GM23338 (cell line): ENCODE data around the gene ARRDC4. TPM values are rescaled to one million over a fixed set of nuclear protein-coding genes. Genes with fewer than 3 reads are reported as not detected.

Source experiments
- ATAC-seq: fragments of 200-7000 bp; cut with Tn5 transposase; 3 replicates; pipeline ENCODE4 v1.9.1; 2020
- DNase-seq: peaks from one replicate; pipeline ENCODE4 v3.0.0-alpha.2; 2015; ENCODE audit warnings: low spot score
- H2AFZ ChIP-seq: fragments of 200-600 bp; sonication (generic); 2 replicates; pipeline ENCODE4 v1.8.0; 2016; ENCODE audit warnings: antibody characterized with exemption, mild to moderate bottlenecking, moderate library complexity
- H3F3A ChIP-seq: fragments of 200-600 bp; sonication (generic); replicated peaks from 2 replicates; pipeline ENCODE4 v1.8.0; 2017; ENCODE audit warnings: antibody characterized with exemption, mixed run types, low read depth
- H3K27ac ChIP-seq: fragments of 200-600 bp; sonication (generic); 2 replicates; pipeline ENCODE4 v1.6.1; 2016; ENCODE audit warnings: low read depth
- H3K27me3 ChIP-seq: fragments of 200-600 bp; sonication (generic); 2 replicates; pipeline ENCODE4 v1.8.0; 2016; ENCODE audit warnings: mild to moderate bottlenecking, mixed run types, moderate library complexity; ENCODE audit not compliant: insufficient read depth
- H3K36me3 ChIP-seq: fragments of 200-600 bp; sonication (generic); 2 replicates; pipeline ENCODE4 v1.8.0; 2016; ENCODE audit warnings: mild to moderate bottlenecking; ENCODE audit not compliant: insufficient read depth
- H3K4me1 ChIP-seq: fragments of 200-600 bp; sonication (generic); 2 replicates; pipeline ENCODE4 v1.8.0; 2016; ENCODE audit warnings: mild to moderate bottlenecking, moderate library complexity; ENCODE audit not compliant: insufficient read depth
- H3K4me2 ChIP-seq: fragments of 200-600 bp; sonication (generic); 2 replicates; pipeline ENCODE4 v1.7.1; 2017; ENCODE audit warnings: mixed run types
- H3K4me3 ChIP-seq: fragments of 200-600 bp; sonication (generic); 2 replicates; pipeline ENCODE4 v1.6.1; 2016; ENCODE audit warnings: mixed run types
- H3K79me2 ChIP-seq: fragments of 200-600 bp; sonication (generic); replicated peaks from 2 replicates; pipeline ENCODE4 v1.8.0; 2017; ENCODE audit warnings: mild to moderate bottlenecking; ENCODE audit not compliant: insufficient read depth
- H3K9me2 ChIP-seq: fragments of 200-600 bp; sonication (generic); 2 replicates; pipeline ENCODE4 v1.8.0; 2017; ENCODE audit not compliant: insufficient read depth
- H4K20me1 ChIP-seq: fragments of 200-600 bp; sonication (generic); replicated peaks from 2 replicates; pipeline ENCODE4 v1.8.0; 2017; ENCODE audit warnings: mild to moderate bottlenecking; ENCODE audit not compliant: insufficient read depth
- H3K27ac Mint-ChIP-seq: 2 replicates; pipeline ENCODE4 v1.8.0; 2020; ENCODE audit warnings: inconsistent platforms, mild to moderate bottlenecking, moderate library complexity, mixed read lengths
- H3K27me3 Mint-ChIP-seq: 3 replicates; pipeline ENCODE4 v1.8.0; 2022; ENCODE audit warnings: low read depth, mild to moderate bottlenecking, moderate library complexity, mixed read lengths, inconsistent platforms; ENCODE audit not compliant: insufficient read depth, poor library complexity
- H3K36me3 Mint-ChIP-seq: 3 replicates; pipeline ENCODE4 v1.8.0; 2021; ENCODE audit warnings: low read depth, mild to moderate bottlenecking, inconsistent platforms, moderate library complexity, mixed read lengths
- H3K4me1 Mint-ChIP-seq: 3 replicates; pipeline ENCODE4 v1.8.0; 2020; ENCODE audit warnings: mild to moderate bottlenecking, inconsistent platforms, mixed read lengths
- H3K4me3 Mint-ChIP-seq: 3 replicates; pipeline ENCODE4 v1.8.0; 2021; ENCODE audit warnings: moderate library complexity, mild to moderate bottlenecking, inconsistent platforms, mixed read lengths
- H3K9me3 Mint-ChIP-seq: 3 replicates; pipeline ENCODE4 v1.8.0; 2020; ENCODE audit warnings: moderate library complexity, mild to moderate bottlenecking, inconsistent platforms, mixed read lengths
- CREB1 ChIP-seq: fragments of 250-450 bp; sonication (Bioruptor Pico); IDR thresholded peaks from 2 replicates; pipeline ENCODE4 v1.5.0; 2020; ENCODE audit warnings: low read depth, mild to moderate bottlenecking, moderate library complexity
- EZH2 ChIP-seq: fragments of 200-600 bp; sonication (generic); IDR thresholded peaks from one replicate; pipeline ENCODE4 v1.8.0; 2017; ENCODE audit warnings: antibody characterized with exemption, mild to moderate bottlenecking, low read depth; ENCODE audit not compliant: unreplicated experiment
- EZH2phosphoT487 ChIP-seq: fragments of 200-600 bp; sonication (generic); IDR thresholded peaks from one replicate; pipeline ENCODE4 v1.8.1; 2018; ENCODE audit warnings: antibody characterized with exemption; ENCODE audit not compliant: unreplicated experiment
- JUNB ChIP-seq: IDR thresholded peaks from one replicate; pipeline ENCODE4 v1.6.1; 2016; ENCODE audit warnings: antibody characterized with exemption; ENCODE audit not compliant: unreplicated experiment
- NANOG ChIP-seq: IDR thresholded peaks from 2 replicates; pipeline ENCODE4 v1.6.1; 2016; ENCODE audit warnings: antibody characterized with exemption, borderline replicate concordance
- POLR2AphosphoS5 ChIP-seq: IDR thresholded peaks from 2 replicates; pipeline ENCODE4 v1.6.1; 2016; ENCODE audit warnings: antibody characterized with exemption, low read depth
- STAT1 ChIP-seq: IDR thresholded peaks from one replicate; pipeline ENCODE4 v1.6.1; 2016; ENCODE audit warnings: antibody characterized with exemption; ENCODE audit not compliant: unreplicated experiment
- ZNF114 ChIP-seq: fragments of 250-450 bp; sonication (Bioruptor Pico); IDR thresholded peaks from 2 replicates; pipeline ENCODE4 v1.5.0; 2020; ENCODE audit warnings: mild to moderate bottlenecking, moderate library complexity
- ZNF331 ChIP-seq: fragments of 250-450 bp; sonication (Bioruptor Pico); IDR thresholded peaks from 2 replicates; pipeline ENCODE4 v1.5.0; 2020; ENCODE audit warnings: low read depth, mild to moderate bottlenecking, moderate library complexity
- polyA plus RNA-seq: library from polyadenylated mRNA; unstranded; fragments of >200 nt; fragmentation: Nextera tagmentation; extraction: Ambion mirVana; gene quantifications from 2 replicates; pipeline ENCODE4 v1.2.1, GENCODE V29; 2016
- total RNA-seq: library from RNA; depleted of rRNA; stranded (reverse); fragments of >200 nt; shearing (Covaris generic); gene quantifications from 2 replicates; pipeline ENCODE4 v1.2.3, GENCODE V29; 2014
- TF ChIP-seq, protein P1 (sequence below): IDR thresholded peaks from 2 replicates; pipeline ENCODE4 v1.6.1; 2016; ENCODE audit warnings: antibody characterized with exemption
- TF ChIP-seq, protein P2 (sequence below): fragments of 250-450 bp; sonication (Bioruptor Pico); IDR thresholded peaks from 2 replicates; pipeline ENCODE4 v1.5.0; 2020; ENCODE audit warnings: mild to moderate bottlenecking, moderate library complexity

The ARRDC4 gene
- total and polyA plus RNA-seq, 2 experiments from 2014 or later, result 2.0 to 6.9 TPM

DNA sequence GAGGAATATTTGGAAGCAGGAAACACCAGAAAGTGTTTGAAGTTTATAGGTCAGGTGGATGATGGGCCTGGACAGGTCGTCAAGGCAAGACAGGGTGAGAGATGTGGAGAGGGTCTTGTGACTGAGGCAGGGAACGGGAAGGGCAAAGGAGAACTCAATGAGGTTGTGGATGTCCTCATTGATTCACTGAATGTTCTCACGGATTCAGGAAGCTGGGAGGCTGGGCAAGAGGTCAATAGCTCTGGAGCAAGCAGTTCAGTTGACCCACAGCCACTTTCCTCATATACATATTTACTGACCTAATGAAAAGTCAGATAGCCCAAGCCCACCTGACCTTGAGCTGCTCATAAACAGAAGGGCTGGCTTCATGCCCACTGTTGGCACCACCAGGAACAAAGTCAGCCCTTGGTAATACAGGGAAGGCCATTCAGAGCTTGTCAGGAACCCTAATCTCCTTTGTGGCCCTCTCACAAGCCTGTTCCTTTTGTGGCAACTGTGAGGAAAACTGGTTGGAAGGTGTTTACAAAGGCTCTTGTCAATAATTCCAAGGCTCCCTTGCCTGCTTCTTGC, 31.6 kb downstream of the ARRDC4 start (continued):
- no peak for TF ChIP-seq ZNF114 (CRISPR knock-in tag)

DNA sequence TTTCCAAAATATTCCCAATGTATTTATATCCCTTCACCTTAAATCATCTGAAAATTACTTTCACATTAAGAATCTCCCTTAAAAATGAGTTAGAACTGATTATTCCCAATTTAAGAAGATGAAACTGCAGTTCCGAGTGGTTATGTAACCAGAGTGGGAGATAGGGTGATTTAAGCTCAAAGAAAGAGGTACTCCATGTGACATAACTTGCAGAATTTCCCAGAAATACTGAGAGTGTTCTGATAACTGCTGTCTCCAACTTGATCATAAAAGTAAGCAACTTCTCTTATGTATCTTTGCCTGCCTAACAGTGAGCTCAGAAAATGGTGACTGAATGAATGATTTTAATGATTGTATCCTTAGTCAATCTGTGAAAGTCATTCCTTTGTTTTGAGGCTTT, 32.3 kb downstream of the ARRDC4 start:
- Histone ChIP-seq H3K79me2 (no peaks in the 10 kb centered on the region), H4K20me1 (no peaks in the 10 kb centered on the region), H2AFZ (no peak overlapping the region), H3F3A (no peaks in the 10 kb centered on the region), H3K4me1 (no peaks in the 10 kb centered on the region), H3K4me3 (no peak overlapping the region), H3K4me2 (no peak overlapping the region), H3K9me2 (0 out of 2 replicates have a peak, but pooled peaks cover 18% of the 10 kb centered on the region), H3K27me3 (no peaks in the 10 kb centered on the region), H3K36me3 (no peaks in the 10 kb centered on the region), H3K27ac (no peak overlapping the region)
- ATAC-seq, result no peak
- no peak overlapping the region for H3K4me3 Mint-ChIP-seq
- no peak for TF ChIP-seq EZH2phosphoT487
- TF ChIP-seq, protein P1, sequence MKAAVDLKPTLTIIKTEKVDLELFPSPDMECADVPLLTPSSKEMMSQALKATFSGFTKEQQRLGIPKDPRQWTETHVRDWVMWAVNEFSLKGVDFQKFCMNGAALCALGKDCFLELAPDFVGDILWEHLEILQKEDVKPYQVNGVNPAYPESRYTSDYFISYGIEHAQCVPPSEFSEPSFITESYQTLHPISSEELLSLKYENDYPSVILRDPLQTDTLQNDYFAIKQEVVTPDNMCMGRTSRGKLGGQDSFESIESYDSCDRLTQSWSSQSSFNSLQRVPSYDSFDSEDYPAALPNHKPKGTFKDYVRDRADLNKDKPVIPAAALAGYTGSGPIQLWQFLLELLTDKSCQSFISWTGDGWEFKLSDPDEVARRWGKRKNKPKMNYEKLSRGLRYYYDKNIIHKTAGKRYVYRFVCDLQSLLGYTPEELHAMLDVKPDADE, result no peak
- TF ChIP-seq ZNF331 (CRISPR knock-in tag), result no peak
- no peak for TF ChIP-seq EZH2
- TF ChIP-seq STAT1, result no peak
- TF ChIP-seq ZNF114 (CRISPR knock-in tag), result no peak
- no peak for TF ChIP-seq NANOG
- TF ChIP-seq CREB1 (CRISPR knock-in tag), result no peak
- no peak for TF ChIP-seq POLR2AphosphoS5
- TF ChIP-seq JUNB, result no peak
- TF ChIP-seq, protein P2, sequence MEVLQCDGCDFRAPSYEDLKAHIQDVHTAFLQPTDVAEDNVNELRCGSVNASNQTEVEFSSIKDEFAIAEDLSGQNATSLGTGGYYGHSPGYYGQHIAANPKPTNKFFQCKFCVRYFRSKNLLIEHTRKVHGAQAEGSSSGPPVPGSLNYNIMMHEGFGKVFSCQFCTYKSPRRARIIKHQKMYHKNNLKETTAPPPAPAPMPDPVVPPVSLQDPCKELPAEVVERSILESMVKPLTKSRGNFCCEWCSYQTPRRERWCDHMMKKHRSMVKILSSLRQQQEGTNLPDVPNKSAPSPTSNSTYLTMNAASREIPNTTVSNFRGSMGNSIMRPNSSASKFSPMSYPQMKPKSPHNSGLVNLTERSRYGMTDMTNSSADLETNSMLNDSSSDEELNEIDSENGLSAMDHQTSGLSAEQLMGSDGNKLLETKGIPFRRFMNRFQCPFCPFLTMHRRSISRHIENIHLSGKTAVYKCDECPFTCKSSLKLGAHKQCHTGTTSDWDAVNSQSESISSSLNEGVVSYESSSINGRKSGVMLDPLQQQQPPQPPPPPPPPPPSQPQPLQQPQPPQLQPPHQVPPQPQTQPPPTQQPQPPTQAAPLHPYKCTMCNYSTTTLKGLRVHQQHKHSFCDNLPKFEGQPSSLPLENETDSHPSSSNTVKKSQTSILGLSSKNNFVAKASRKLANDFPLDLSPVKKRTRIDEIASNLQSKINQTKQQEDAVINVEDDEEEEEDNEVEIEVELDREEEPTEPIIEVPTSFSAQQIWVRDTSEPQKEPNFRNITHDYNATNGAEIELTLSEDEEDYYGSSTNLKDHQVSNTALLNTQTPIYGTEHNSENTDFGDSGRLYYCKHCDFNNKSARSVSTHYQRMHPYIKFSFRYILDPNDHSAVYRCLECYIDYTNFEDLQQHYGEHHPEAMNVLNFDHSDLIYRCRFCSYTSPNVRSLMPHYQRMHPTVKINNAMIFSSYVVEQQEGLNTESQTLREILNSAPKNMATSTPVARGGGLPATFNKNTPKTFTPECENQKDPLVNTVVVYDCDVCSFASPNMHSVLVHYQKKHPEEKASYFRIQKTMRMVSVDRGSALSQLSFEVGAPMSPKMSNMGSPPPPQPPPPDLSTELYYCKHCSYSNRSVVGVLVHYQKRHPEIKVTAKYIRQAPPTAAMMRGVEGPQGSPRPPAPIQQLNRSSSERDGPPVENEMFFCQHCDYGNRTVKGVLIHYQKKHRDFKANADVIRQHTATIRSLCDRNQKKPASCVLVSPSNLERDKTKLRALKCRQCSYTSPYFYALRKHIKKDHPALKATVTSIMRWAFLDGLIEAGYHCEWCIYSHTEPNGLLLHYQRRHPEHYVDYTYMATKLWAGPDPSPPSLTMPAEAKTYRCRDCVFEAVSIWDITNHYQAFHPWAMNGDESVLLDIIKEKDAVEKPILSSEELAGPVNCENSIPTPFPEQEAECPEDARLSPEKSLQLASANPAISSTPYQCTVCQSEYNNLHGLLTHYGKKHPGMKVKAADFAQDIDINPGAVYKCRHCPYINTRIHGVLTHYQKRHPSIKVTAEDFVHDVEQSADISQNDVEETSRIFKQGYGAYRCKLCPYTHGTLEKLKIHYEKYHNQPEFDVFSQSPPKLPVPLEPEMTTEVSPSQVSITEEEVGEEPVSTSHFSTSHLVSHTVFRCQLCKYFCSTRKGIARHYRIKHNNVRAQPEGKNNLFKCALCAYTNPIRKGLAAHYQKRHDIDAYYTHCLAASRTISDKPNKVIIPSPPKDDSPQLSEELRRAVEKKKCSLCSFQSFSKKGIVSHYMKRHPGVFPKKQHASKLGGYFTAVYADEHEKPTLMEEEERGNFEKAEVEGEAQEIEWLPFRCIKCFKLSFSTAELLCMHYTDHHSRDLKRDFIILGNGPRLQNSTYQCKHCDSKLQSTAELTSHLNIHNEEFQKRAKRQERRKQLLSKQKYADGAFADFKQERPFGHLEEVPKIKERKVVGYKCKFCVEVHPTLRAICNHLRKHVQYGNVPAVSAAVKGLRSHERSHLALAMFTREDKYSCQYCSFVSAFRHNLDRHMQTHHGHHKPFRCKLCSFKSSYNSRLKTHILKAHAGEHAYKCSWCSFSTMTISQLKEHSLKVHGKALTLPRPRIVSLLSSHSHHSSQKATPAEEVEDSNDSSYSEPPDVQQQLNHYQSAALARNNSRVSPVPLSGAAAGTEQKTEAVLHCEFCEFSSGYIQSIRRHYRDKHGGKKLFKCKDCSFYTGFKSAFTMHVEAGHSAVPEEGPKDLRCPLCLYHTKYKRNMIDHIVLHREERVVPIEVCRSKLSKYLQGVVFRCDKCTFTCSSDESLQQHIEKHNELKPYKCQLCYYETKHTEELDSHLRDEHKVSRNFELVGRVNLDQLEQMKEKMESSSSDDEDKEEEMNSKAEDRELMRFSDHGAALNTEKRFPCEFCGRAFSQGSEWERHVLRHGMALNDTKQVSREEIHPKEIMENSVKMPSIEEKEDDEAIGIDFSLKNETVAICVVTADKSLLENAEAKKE, result no peak
- peaks cover 5% of the 10 kb centered on the region; the same call in 2 of the 3 replicates for H3K4me1 Mint-ChIP-seq
- DNase-seq, result no peak
- no peak overlapping the region for H3K27ac Mint-ChIP-seq
- peaks cover 8% of the 10 kb centered on the region for H3K9me3 Mint-ChIP-seq
- peaks cover 4% of the 10 kb centered on the region for H3K36me3 Mint-ChIP-seq
- H3K27me3 Mint-ChIP-seq, result peaks cover 4% of the 10 kb centered on the region
